GM23248 (cell line): ENCODE measurements around the gene AMPH.

Experiments used
- EZH2 ChIP-seq: fragments of 200-600 bp; sonication (generic); IDR thresholded peaks from 2 replicates; pipeline ENCODE4 v1.6.1; 2018; ENCODE audit warnings: antibody characterized with exemption, mild to moderate bottlenecking; ENCODE audit not compliant: insufficient read depth, poor library complexity, severe bottlenecking
- EZH2phosphoT487 ChIP-seq: fragments of 200-600 bp; sonication (generic); IDR thresholded peaks from 2 replicates; pipeline ENCODE4 v1.6.1; 2018; ENCODE audit warnings: antibody characterized with exemption, moderate library complexity, mild to moderate bottlenecking, low read depth; ENCODE audit not compliant: insufficient read depth

- TF ChIP-seq EZH2 (no peak), EZH2phosphoT487 (no peak)
Measured at GRCh38 chr7:38502848-38503247, 128.3 kb downstream of the AMPH start.
